Hepatocyte (in vitro differentiated cells): ENCODE measurements around the gene CCDC70. TPM values are rescaled to one million over a fixed set of nuclear protein-coding genes. Genes with fewer than 3 reads are reported as not detected.
A peak's percentile ranks its signal among the peaks of the same experiment; 100 is the strongest.

ENCODE experiments used
- DNase-seq: peaks from one replicate; pipeline ENCODE4 v3.0.0-alpha.2; 2016; ENCODE audit warnings: low spot score
- H2AFZ ChIP-seq: fragments of 200-600 bp; sonication (generic); 2 replicates; pipeline ENCODE4 v1.6.0; 2016; ENCODE audit warnings: antibody characterized with exemption, mild to moderate bottlenecking
- H3K27ac ChIP-seq: fragments of 200-600 bp; sonication (generic); 2 replicates; pipeline ENCODE4 v1.5.1; 2016; ENCODE audit warnings: mild to moderate bottlenecking
- H3K27me3 ChIP-seq: fragments of 200-600 bp; sonication (generic); 2 replicates; pipeline ENCODE4 v1.6.1; 2016
- H3K36me3 ChIP-seq: fragments of 200-600 bp; sonication (generic); replicated peaks from 2 replicates; pipeline ENCODE4 v1.5.1; 2016; ENCODE audit warnings: low read depth; ENCODE audit not compliant: insufficient read depth
- H3K4me1 ChIP-seq: fragments of 200-600 bp; sonication (generic); 2 replicates; pipeline ENCODE4 v1.5.1; 2016; ENCODE audit warnings: mild to moderate bottlenecking, moderate library complexity; ENCODE audit not compliant: insufficient read depth
- H3K4me2 ChIP-seq: fragments of 200-600 bp; sonication (generic); 2 replicates; pipeline ENCODE4 v1.6.0; 2016
- H3K4me3 ChIP-seq: fragments of 200-600 bp; sonication (generic); 2 replicates; pipeline ENCODE4 v1.5.1; 2016; ENCODE audit warnings: mild to moderate bottlenecking
- H3K79me2 ChIP-seq: fragments of 200-600 bp; sonication (generic); 2 replicates; pipeline ENCODE4 v1.6.0; 2017; ENCODE audit warnings: mild to moderate bottlenecking
- H3K9me2 ChIP-seq: fragments of 200-600 bp; sonication (generic); replicated peaks from 2 replicates; pipeline ENCODE4 v1.6.0; 2017; ENCODE audit warnings: mild to moderate bottlenecking; ENCODE audit not compliant: insufficient read depth
- H3K9me3 ChIP-seq: fragments of 200-600 bp; sonication (generic); 2 replicates; pipeline ENCODE4 v1.5.1; 2016; ENCODE audit warnings: low read depth, mild to moderate bottlenecking
- H4K20me1 ChIP-seq: fragments of 200-600 bp; sonication (generic); 2 replicates; pipeline ENCODE4 v1.6.0; 2016; ENCODE audit warnings: mild to moderate bottlenecking; ENCODE audit not compliant: insufficient read depth, poor library complexity, severe bottlenecking
- CTCF ChIP-seq: fragments of 200-600 bp; sonication (generic); IDR thresholded peaks from 2 replicates; pipeline ENCODE4 v1.5.1; 2016; ENCODE audit warnings: antibody characterized with exemption, mild to moderate bottlenecking; ENCODE audit not compliant: poor library complexity
- EZH2 ChIP-seq: fragments of 200-600 bp; sonication (generic); IDR thresholded peaks from 2 replicates; pipeline ENCODE4 v1.6.1; 2016; ENCODE audit warnings: antibody characterized with exemption, mild to moderate bottlenecking, borderline replicate concordance
- EZH2phosphoT487 ChIP-seq: fragments of 200-600 bp; sonication (generic); IDR thresholded peaks from one replicate; pipeline ENCODE4 v1.6.1; 2018; ENCODE audit warnings: antibody characterized with exemption, mild to moderate bottlenecking, low read depth, moderate library complexity; ENCODE audit not compliant: unreplicated experiment, severe bottlenecking
- whole genome bisulfite sequencing: methylation state at CpG from one replicate; pipeline ENCODE4 v1.1.6; 2016; ENCODE audit warnings: low lambda C conversion rate; ENCODE audit errors: missing lambda C conversion rate; 5-methylcytosine and 5-hydroxymethylcytosine counted together
- polyA plus RNA-seq: library from polyadenylated mRNA; unstranded; fragments of >200 nt; fragmentation: Nextera tagmentation; extraction: Ambion mirVana; gene quantifications from 2 replicates; pipeline ENCODE4 v1.2.1, GENCODE V29; 2016
- total RNA-seq: library from RNA; depleted of rRNA; stranded (reverse); fragments of >200 nt; gene quantifications from 2 replicates; pipeline ENCODE4 v1.2.3, GENCODE V29; 2014

CCDC70 gene
- total and polyA plus RNA-seq, 2 experiments from 2014 or later: not detected

- peak overlapping the region; percentile 67 for H3K4me2 ChIP-seq
Observed at GRCh38 chr13:51845574-51846318, 16.0 kb upstream of the CCDC70 start.

GRCh38 chr13:51846756-51847155 lies 15.0 kb upstream of the CCDC70 start:
- no peak for TF ChIP-seq EZH2
- no peak for TF ChIP-seq EZH2phosphoT487
- TF ChIP-seq CTCF: no peak
- Histone ChIP-seq H3K4me1 (peaks cover 10% of the 10 kb centered on the region), H3K27ac (no peak overlapping the region), H3K79me2 (no peaks in the 10 kb centered on the region), H3K4me3 (no peak overlapping the region), H3K27me3 (no peaks in the 10 kb centered on the region), H3K9me2 (no peaks in the 10 kb centered on the region), H2AFZ (no peak overlapping the region), H3K9me3 (no peaks in the 10 kb centered on the region), H3K36me3 (no peaks in the 10 kb centered on the region), H4K20me1 (no peaks in the 10 kb centered on the region), H3K4me2 (no peak overlapping the region)
- 91% methylated on average over 1 of the region's 1 CpG for WGBS
- DNase-seq: no peak

More at GRCh38 chr13:51845574-51846318, 16.0 kb upstream of the CCDC70 start:
- H3K9me2 ChIP-seq: no peaks in the 10 kb centered on the region
- no peaks in the 10 kb centered on the region for H3K27me3 ChIP-seq
- peaks cover 10% of the 10 kb centered on the region for H3K4me1 ChIP-seq
- H4K20me1 ChIP-seq: no peaks in the 10 kb centered on the region
- peak overlapping the region; percentile 4 for H3K27ac ChIP-seq
- TF ChIP-seq CTCF (no peak), EZH2phosphoT487 (no peak), EZH2 (no peak)
- no peak overlapping the region for H3K4me3 ChIP-seq
- no peaks in the 10 kb centered on the region for H3K9me3 ChIP-seq
- peak overlapping the region; percentile 86 for H2AFZ ChIP-seq
- WGBS: 73% methylated on average over 5 of the region's 5 CpGs
- DNase-seq: no peak
- H3K79me2 ChIP-seq: no peaks in the 10 kb centered on the region
- no peaks in the 10 kb centered on the region for H3K36me3 ChIP-seq

GRCh38 chr13:51848674-51849073 lies 13.1 kb upstream of the CCDC70 start:
- no peak overlapping the region for H3K4me2 ChIP-seq
- no peak for TF ChIP-seq EZH2phosphoT487
- no peak for TF ChIP-seq EZH2
- TF ChIP-seq CTCF: no peak
- H3K27me3 ChIP-seq: no peaks in the 10 kb centered on the region
- H3K9me2 ChIP-seq: no peaks in the 10 kb centered on the region
- H3K4me1 ChIP-seq: peaks cover 10% of the 10 kb centered on the region
- H3K4me3 ChIP-seq: no peak overlapping the region
- 65% methylated on average over 4 of the region's 4 CpGs for WGBS
- DNase-seq: no peak
- no peaks in the 10 kb centered on the region for H4K20me1 ChIP-seq
- H3K27ac ChIP-seq: no peak overlapping the region
- no peaks in the 10 kb centered on the region for H3K9me3 ChIP-seq
- H3K79me2 ChIP-seq: no peaks in the 10 kb centered on the region
- H2AFZ ChIP-seq: no peak overlapping the region
- H3K36me3 ChIP-seq: no peaks in the 10 kb centered on the region
